GM19397 (cell line): Measurements from ENCODE around the gene YOD1.
"Not testable (repeated sequence)": the region's sequence is repeated elsewhere in the genome, so short reads cannot be mapped to it uniquely, and the experiment has no call there.

Experiments used
- ATAC-seq: cut with Tn5 transposase; IDR thresholded peaks from one replicate; pipeline ENCODE4 v1.9.1; 2021; ENCODE audit warnings: mild to moderate bottlenecking, moderate library complexity; ENCODE audit not compliant: unreplicated experiment

YOD1 gene

DNA sequence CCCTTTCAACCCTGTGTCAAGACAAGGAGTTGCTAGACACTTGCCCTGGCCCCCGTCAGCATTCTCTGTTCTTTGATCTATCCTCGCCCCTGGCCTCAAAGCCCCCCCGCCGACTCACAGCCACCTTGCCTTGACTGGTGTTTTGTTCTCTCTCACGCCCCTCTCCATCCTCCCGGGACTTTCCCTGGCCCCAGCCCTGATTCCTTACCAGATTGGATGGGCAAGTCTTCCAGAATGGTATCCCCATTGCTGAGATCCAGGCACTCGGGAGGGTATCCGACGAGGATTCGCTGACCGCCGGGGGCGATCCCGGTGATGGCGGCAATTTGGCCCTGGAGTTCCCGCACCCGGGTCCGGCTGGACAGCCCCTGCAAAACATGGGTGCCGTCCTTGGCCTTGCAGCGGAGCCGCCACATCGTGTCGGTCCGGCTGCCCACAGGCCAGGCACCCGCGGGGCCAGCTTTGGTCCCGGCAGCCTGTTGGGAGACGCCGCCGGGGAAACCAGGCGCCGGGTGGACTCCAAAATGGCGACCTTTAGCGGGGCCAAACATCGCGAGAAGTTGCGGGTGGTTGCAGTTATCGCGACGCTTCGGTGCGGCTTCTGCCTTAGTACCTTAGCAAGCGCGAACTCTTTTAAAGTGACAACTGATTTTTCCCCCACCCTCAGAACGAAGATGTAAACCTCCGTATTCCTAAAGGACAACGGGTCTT, 373 bp downstream of the YOD1 start:
- ATAC-seq: peak; percentile 41

DNA sequence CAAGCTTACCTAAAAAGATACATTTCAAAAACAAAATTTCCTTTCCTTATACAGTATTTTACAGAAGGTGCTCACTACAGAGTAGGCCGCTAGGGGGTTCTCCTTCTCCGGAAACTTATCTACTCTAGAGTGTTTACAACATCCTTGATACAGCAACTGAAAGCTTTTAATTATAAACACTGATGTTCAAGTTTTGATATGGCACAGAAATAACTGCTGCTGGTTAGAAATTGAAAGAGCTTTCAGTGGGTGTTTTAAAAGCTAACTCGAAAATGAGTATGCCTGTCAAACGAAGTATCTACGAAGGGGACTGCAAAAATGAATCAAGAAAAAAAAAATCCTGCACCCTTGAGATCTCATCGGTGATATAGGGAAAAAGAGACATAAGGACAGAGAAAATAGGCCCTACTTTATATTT, 1.0 kb downstream of the YOD1 start:
- ATAC-seq: no peak

DNA sequence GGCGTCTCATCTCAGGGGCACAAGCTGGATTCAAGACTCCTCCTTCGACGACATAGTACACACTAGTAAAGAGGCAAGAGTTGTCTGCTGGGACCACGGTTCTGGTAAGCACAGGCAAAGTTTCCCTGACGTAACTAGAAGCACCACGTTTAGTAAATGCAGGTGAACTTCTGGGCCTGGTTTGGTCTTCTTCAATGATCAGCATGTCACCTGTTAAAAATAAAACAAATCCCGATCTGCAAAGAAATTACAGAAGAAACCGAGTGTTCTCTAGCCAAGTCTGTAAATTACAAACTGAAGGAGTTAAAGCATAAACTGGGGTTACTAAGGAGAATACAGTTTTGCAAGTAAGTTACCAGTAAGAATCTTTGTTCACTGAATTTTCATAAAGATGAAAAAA, 1.5 kb downstream of the YOD1 start:
- ATAC-seq: no peak

DNA sequence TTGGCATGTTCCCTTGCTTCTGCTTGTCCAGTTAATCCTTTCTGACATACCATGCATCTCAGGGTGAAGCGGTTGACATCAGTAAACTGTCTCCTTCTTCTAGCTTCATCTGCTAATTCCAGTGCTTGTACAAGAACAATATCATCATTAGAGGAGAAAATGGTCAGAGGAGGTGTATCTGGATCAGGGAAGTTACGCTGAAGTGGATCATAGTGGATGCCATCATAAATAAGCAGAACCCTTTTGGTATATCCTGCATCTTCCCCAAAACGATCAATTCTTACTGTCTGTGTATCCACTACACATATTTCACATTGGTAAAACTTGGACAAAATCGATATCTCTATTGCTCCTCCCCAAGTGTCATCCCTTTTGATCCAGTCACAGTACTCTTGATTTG, 2.0 kb downstream of the YOD1 start:
- ATAC-seq: no peak

DNA sequence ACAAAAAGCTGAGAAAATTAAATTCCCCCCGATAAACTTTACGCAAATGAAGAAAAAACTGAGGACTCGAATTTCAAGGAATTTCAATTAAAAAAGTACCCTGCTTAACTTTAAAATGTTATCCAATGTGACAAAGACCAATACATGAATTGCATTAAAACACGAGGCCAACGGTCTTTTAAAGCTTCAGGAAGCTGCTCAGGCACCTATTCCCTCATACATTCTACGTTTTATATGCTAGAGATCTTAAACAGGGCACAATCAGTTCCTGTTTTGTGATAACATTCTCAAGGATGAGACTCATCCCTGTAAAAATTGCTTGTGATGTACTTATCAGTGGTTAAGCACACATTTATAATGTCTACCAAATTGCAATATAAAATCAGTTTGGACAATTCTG, 3.0 kb downstream of the YOD1 start:
- ATAC-seq: no peak

DNA sequence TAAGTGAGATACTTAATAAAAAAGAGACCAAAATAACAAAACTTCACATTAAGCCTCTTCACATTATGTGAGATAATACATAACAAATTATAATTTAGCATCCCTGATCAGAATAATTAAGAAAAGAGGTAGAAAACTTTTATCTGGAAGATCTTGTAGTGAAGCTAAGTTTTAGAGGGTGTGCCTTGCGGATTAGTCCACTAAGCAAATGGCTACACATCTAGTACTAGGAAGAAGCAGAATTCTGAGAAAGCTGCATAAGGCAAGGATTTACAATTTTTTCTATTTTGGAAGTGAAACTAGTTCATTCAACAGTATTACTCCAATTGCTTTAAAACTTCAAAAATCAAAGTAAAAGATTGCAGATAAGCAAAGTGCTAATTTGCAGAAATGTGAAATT, 3.5 kb downstream of the YOD1 start:
- ATAC-seq: no peak

DNA sequence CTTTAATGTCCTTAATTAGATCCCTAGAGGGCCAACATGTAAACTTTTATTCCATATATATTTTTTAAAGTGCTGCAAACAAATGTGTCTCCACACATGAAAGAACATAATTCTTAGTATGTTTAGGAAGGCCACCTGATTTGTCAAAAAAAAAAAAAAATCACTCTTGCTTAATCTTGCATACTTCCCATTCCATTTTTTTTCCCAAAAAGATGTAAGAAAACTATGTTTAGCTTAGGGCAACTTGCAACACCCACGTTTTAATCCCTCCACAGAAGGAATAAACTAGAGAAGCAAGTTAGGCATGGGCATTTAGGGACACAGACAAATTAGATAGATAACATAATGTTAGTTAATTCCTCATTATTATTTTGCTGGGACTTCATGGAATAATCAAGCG, 5.6 kb downstream of the YOD1 start:
- ATAC-seq: no peak

DNA sequence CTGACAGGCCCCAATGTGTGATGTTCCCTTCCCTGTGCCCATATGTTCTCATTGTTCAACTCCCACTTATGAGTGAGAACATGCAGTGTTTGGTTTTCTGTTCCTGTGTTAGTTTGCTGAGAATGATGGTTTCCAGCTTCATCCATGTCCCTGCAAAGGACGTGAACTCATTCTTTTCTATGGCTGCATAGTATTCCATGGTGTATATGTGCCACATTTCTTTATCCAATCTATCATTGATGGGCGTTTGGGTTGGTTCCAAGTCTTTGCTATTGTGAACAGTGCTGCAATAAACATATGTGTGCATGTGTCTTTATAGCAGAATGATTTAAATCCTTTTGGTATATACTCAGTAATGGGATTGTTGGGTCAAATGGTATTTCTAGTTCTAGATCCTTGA, 9.6 kb downstream of the YOD1 start:
- not testable (repeated sequence) for ATAC-seq

DNA sequence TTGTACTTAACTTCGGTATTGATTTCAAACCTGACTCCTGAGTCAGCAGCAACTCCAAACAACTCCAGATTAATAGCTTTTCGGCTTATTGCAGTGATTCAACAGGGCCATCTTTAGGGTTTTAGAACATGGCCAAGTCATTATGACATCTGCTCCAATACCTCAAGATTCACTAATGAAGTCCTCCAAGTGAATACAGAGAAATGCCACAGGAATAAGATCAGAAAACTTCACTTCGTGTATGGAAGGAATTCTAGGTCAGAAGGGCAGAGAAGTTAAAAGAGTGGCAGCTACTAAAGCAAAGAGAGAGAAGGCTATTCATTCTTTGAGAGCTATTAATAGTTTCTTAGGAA, 10.9 kb downstream of the YOD1 start:
- no peak for ATAC-seq

DNA sequence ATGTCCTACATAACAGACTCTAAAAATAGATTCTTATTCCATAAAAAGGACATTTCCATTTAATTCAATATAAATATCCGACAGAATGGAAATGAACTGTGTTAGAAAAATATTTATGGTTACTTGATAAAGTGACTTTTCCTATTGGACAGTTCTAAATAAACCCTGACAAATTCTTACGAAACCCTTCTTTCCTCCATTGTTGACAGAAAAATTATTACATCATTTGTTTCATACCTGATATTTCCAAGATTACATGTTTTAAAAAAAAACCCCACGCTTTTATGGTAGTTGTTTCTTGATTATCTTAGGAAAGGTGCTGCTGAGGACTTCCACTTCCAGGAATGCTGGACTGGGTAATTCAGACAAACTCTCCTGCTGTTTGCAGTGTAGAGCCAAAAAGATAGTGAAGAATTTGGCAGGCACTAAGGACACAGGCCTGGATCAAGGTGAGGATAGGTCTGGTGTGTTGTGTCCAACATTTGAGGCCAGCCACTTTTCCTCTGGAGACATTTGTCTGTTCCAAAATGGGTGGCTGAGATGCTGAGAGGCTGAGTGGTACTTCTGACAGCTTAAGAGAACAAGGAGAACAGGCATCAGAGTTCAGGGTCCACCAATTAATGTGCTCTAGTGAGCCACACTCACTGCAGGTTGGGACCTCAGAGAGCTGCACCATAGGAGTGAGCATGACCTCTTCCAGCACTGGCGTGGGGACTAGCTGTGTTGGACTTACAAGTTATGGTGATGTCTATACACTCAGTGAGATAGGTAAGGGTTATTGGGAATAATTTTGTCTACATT, 11.4 kb downstream of the YOD1 start:
- no peak for ATAC-seq

DNA sequence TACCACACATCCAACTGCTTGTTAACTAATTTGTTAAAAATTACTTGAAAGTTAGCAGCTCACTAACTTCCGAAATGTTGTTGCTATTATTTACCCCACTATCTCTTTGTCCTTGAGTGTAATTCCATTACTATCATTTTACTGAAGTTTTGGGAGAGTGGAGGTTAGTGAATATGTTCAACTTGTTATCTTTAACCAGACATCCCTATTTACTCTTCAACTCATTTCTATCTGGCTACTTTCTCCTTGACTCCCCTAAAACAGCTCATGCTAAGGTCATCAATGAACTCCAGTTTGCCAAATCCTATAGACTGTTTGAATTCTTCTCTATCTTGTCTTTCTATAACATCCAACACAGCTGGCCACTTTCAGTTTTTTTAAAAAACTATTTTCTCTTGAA, 14.1 kb downstream of the YOD1 start:
- no peak for ATAC-seq

DNA sequence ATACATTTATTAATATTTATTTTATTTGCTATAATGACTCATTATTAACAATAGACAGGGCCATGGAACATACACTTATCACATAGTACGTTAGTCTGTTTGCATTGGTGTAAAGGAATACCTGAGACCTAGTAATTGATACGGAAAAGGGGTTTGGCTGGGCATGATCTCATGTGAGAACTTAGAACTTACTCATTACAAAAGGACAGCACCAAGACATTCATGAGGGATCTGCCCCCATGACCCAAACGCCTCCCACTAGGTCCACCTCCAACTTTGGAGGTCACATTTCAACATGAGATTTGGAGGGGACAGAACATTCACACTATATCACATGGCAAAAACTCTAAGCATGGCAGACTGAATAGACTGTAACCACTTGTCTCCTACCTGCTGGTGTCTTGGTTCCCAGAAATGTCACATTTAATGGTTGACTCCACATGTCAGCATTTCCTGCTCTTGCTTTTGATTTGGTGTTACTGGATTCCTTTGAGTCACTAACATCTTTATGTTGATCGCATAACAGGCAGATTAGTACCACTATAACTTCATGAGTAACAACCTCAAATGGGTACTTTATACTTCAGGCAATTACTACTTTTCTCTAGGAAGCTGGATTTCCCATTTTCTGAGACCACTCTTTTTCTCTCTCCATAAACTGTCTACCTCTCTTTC, 15.0 kb downstream of the YOD1 start:
- no peak for ATAC-seq

DNA sequence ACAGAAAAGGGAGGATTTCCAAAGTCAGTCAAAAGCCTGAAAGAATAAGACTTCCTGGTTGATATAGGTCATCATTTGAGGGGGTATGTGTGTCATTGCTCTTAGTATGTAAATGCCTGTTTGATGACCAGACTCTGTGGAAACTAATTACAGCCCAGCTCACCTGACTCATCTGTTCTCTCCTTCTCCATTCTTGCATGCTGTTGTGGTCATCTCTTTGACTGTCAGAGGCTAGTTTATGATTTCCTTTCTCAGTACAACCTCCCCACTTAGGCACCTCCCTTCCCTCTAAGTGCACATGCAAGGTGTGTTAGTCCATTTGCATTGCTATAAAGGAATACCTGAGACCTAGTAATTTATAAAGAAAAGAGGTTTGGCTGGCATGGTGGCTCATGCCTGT, 16.0 kb downstream of the YOD1 start:
- ATAC-seq: no peak

DNA sequence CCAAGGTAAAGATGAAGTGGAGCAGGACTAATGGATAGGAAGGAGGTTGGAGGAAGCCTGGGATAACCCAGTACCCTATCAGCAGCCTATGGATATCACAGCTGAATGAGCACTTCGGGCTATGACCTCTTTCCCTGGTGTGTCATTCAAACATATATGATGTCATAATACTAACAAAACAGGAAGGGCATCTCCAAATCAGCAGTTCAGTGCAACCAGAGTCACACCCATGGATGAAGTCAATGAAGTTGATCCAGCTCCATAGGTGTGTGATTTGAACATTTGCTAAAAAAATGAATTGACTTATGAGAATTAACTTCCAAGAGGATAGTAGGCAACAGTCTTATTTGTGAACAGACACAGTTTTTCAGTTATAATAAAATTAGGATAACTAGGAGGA, 16.8 kb downstream of the YOD1 start:
- no peak for ATAC-seq

DNA sequence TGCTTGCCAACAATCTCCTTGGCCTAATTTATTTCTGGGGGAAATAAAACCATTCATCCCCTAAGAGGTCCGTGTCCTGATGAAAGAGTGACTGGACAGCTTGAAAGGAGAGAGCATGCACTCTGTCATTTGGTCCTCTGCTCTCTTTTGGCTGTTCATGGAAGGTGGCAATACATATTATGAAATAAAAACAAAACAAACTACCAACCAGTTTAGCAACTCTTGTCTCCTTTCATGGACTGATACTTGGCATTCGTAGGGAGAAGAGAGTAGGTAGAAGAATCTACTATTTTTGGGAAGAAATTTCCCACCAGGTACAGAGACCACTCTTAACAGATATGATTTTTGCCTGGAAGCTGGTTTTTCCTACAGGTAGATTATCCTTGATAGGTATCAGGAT, 17.7 kb downstream of the YOD1 start:
- no peak for ATAC-seq

DNA sequence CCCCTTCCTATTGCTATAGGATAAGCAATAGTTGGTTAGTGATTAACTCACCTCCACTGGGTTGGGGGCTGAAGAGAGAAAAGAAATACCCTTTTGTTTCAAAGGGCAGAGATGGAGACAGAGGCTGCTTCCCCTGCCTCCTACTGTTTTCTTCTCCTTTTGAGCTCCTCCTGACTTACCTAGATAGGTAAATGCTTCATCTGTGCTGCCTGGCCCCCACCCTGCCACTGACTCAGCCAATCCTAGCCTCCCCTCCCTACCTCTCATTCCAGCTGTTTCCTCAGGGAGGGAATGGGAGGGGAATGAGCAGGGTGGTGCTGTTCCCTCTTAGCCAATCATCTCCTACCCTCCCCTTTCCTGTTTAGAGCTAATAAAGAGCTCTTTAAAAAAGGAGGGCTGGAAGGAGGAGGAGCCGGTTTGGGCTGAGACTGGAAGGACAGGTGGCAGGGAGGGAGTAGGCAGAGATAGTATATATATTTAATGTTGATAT, 18.4 kb downstream of the YOD1 start, which contains the start of gene C1orf116:
TSS of gene C1orf116 (minus strand) at position 229 of the 490 bp plus-strand sequence. CDS start 5,158 bp downstream, outside the sequence.
- no peak for ATAC-seq

DNA sequence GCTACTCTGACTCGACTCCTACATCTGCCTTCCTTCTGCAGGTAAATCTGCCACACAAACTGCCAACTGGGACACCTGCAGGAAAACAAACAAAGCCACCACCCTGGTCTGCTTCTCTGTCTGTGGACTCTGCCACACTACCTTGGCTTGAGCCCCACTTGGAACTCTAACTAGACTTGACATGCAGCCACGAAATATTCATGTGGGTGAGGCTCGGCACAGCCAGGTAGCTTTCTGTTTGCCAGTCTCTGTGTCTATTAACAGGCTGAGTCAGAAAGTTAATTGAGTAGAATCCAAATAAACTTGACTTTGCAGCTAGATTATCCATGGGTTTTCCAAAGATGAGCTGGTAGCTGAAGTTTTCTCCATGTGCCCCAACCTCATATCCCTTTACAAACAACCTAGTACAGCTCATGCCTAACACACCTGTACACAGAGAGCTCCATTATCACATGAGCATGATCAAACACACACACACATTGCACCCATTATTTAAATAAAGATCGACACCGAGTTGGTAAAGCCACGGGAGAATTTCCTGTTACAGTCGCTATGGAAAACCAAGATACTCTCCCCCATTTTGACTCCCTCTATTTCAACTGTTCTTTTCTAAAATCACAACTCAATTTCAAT, 19.3 kb downstream of the YOD1 start:
- no peak for ATAC-seq

DNA sequence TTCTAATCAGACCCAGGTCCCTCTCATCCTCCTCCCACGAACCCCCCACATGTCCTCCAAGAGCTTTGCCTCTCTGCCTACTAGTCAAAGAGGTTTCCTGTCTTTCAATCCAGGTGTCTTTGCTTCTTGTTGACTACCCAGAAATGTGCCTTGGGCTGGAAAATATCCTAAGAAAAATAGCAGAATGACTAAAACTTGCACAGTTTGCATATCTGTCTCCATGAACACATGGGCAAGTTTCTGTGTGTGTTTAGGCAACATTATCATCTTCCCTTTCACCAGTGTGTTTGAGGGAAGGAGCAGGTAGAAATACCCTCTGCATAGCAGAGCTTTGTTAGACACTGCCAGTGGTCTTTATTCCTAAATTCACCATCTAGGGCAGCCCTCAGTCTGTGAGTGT, 20.0 kb downstream of the YOD1 start:
- no peak for ATAC-seq

DNA sequence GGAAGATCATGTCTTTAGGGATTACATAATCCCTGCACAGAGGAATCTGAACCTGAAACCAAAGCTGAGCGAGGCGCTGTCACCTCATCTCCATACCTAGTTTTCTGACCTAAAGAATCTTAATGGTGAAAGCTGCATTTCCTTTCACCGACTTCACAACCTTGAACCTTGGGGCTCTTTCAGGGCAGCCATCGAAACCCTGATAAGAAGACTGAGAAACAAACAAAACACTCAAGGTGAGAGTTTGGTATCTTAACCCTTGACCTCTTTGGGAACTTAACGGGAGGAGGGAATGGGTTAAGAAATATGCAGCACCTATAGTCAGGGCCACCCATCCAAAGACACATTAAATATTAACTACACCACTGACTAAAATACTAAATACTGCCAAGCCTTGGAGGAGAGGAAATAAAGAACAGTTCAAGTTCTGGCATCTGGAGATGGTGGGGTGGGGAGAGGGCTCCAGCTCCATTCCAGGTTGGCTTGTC, 20.4 kb downstream of the YOD1 start:
- no peak for ATAC-seq

DNA sequence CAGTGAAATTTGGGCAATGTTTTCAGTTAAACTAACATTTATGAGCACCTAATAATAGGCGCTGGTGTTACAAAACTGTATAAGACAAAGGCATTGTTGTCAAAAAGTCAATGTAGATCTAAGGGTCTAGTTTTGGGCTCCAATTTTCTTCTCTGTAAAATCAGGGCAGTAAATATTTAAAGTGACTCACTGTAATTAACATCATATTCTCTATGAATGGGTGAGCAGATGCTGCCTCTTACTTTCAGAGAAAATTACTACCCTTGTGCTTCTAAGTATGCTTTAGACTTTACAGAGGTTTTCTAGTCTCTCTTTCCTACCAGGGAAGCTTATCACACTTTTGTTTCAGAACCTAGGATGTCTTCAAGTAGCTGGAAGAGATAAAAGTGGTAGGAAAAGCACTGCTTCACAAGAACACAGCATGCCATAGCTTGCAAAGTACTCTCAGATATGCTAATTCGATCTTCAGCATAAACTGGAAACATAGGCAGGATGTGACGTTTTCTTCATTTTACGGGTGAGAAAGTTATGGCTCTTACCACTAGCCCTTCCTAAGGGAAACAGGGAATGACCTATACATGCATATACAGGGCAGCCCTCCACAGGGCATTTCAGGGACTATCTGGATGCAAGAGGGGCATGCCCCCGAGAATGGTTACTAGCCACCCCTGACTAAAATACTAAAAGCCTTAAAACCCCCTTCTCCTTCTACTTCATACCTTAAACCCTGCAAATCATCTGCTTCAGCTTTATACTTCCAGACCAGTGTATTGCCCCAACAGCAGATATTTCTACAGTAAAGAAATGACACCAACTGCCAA, 21.1 kb downstream of the YOD1 start:
- ATAC-seq: no peak
